PC-3 (cell line): ENCODE data around the gene TMEM250. TPM values are rescaled to one million over a fixed set of nuclear protein-coding genes. Genes with fewer than 3 reads are reported as not detected.

ENCODE experiments used
- ATAC-seq: fragments of 200-7000 bp; cut with Tn5 transposase; 2 replicates; pipeline ENCODE4 v1.9.1; 2020; ENCODE audit warnings: mild to moderate bottlenecking, moderate library complexity
- BruUV-seq: library from RNA; stranded (reverse); fragments of 400-500 nt; replicated peaks from 2 replicates; lab custom pipeline; 2021; lab: Mats Ljungman, UMichigan
- CTCF ChIA-PET: fragments of 300-600 bp; sonication (Branson Sonifier 250); formaldehyde crosslinking; loops from one replicate; lab custom pipeline; 2022; ENCODE audit warnings: antibody characterized with exemption; lab: Charles Lee
- POLR2A ChIA-PET: fragments of 300-600 bp; sonication (Branson Sonifier 250); formaldehyde crosslinking; loops from one replicate; lab custom pipeline; 2022; ENCODE audit warnings: antibody characterized with exemption; ENCODE audit not compliant: unreplicated experiment; lab: Charles Lee
- DNase-seq: peaks from one replicate; pipeline ENCODE4 v3.0.0-alpha.2; 2015
- H2AFZ ChIP-seq: fragments of 300-600 bp; sonication (generic); 2 replicates; pipeline ENCODE4 v1.6.0; 2016; ENCODE audit warnings: antibody characterized with exemption, low read length
- H3F3A ChIP-seq: fragments of 300-600 bp; sonication (generic); one replicate; pipeline ENCODE4 v1.6.0; 2017; ENCODE audit warnings: antibody characterized with exemption, low read length, control low read depth, mild to moderate bottlenecking; ENCODE audit not compliant: unreplicated experiment
- H3K27ac ChIP-seq: fragments of 300-600 bp; sonication (generic); 2 replicates; pipeline ENCODE4 v1.5.1; 2016; ENCODE audit warnings: mild to moderate bottlenecking, low read length
- H3K27me3 ChIP-seq: fragments of 300-600 bp; sonication (generic); 2 replicates; pipeline ENCODE4 v1.6.1; 2016; ENCODE audit warnings: low read length, mixed read lengths
- H3K36me3 ChIP-seq: fragments of 300-600 bp; sonication (generic); 2 replicates; pipeline ENCODE4 v1.6.1; 2016; ENCODE audit warnings: low read depth, mixed run types, low read length, mixed read lengths
- H3K4me1 ChIP-seq: fragments of 300-600 bp; sonication (generic); 2 replicates; pipeline ENCODE4 v1.5.1; 2016; ENCODE audit warnings: low read length; ENCODE audit not compliant: insufficient read depth
- H3K4me2 ChIP-seq: fragments of 300-600 bp; sonication (generic); 2 replicates; pipeline ENCODE4 v1.6.0; 2016; ENCODE audit warnings: low read length
- H3K4me3 ChIP-seq: fragments of 300-600 bp; sonication (generic); 2 replicates; pipeline ENCODE4 v1.5.1; 2016; ENCODE audit warnings: mild to moderate bottlenecking, low read length, mixed read lengths
- H3K79me2 ChIP-seq: fragments of 300-600 bp; sonication (generic); 2 replicates; pipeline ENCODE4 v1.6.1; 2017; ENCODE audit warnings: low read length, mixed read lengths
- H3K9ac ChIP-seq: fragments of 300-600 bp; sonication (generic); 2 replicates; pipeline ENCODE4 v1.6.0; 2016; ENCODE audit warnings: mild to moderate bottlenecking, low read length
- H3K9me2 ChIP-seq: fragments of 300-600 bp; sonication (generic); replicated peaks from 2 replicates; pipeline ENCODE4 v1.6.1; 2016; ENCODE audit warnings: mixed run types, low read length, mixed read lengths
- H3K9me3 ChIP-seq: fragments of 300-600 bp; sonication (generic); 2 replicates; pipeline ENCODE4 v1.6.1; 2016; ENCODE audit warnings: low read length, mixed read lengths
- H4K20me1 ChIP-seq: fragments of 300-600 bp; sonication (generic); 2 replicates; pipeline ENCODE4 v1.6.1; 2016; ENCODE audit warnings: low read length, mixed read lengths
- EZH2 ChIP-seq: fragments of 300-600 bp; sonication (generic); IDR thresholded peaks from one replicate; pipeline ENCODE4 v1.6.1; 2017; ENCODE audit warnings: antibody characterized with exemption, mild to moderate bottlenecking, low read length; ENCODE audit not compliant: unreplicated experiment
- EZH2phosphoT487 ChIP-seq: fragments of 300-600 bp; sonication (generic); IDR thresholded peaks from 2 replicates; pipeline ENCODE4 v1.6.1; 2018; ENCODE audit warnings: mild to moderate bottlenecking, antibody characterized with exemption, low read length, borderline replicate concordance
- intact Hi-C: fragments of 100-400 bp; cut with micrococcal nuclease; formaldehyde crosslinking; loops from 2 replicates; pipeline ENCODE4 v1.9.0; 2023
- total RNA-seq: library from RNA; depleted of rRNA; stranded (reverse); fragments of >200 nt; gene quantifications from 2 replicates; pipeline ENCODE4 v1.2.3, GENCODE V29; 2014
- TF ChIP-seq, protein P1 (sequence below): fragments of 300-600 bp; sonication (generic); conservative IDR thresholded peaks from 2 replicates; pipeline ENCODE4 v1.5.1; 2017; ENCODE audit warnings: antibody characterized with exemption, low read depth, mild to moderate bottlenecking, low read length

TMEM250 gene
- total RNA-seq, 1 experiment from 2014 or later = 64.7 TPM

DNA sequence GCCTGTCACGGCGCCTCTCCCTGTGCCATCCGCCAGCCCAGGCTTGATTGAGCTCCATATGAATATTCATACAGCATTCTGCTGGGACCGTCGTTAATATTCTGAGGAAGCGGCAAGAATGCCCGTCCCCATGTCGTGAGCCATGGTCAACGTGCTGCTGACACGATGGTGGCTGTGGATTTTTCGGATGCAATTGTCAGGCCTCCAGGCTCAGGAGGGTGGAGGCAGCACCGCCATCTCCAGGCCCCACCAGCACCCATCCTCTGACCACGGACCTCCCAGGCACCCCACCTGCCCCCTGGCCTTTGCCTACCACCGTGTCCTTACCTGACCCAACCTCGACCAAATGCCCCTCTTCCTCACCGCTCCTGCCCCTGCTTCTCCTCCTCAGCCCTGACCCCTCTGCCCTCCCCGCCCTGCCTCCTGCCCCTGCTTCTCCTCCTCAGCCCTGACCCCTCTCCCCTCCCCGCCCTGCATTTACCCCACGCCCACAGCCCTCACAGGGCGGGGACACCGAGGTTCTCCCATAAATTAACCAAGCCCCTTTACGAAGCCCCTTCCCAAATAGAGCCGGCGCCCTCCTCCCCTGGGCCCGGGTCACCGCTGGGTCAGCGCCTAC, 9.9 kb downstream of the TMEM250 start:
- Histone ChIP-seq H3K27me3 (no peaks in the 10 kb centered on the region), H3K9me2 (no peaks in the 10 kb centered on the region), H3K36me3 (no peaks in the 10 kb centered on the region), H3K4me2 (peak overlapping the region; percentile 80), H3K79me2 (no peaks in the 10 kb centered on the region), H3F3A (no peaks in the 10 kb centered on the region), H4K20me1 (no peaks in the 10 kb centered on the region), H3K9me3 (no peaks in the 10 kb centered on the region), H3K4me1 (peaks cover 15% of the 10 kb centered on the region), H3K4me3 (peak overlapping the region; percentile 55; the same call in 1 of the 2 replicates), H2AFZ (peak overlapping the region; percentile 59; the same call in 1 of the 2 replicates), H3K9ac (no peak overlapping the region), H3K27ac (no peak overlapping the region)
- intact Hi-C loops = no loop called here
- ATAC-seq (no peak), DNase-seq (no peak)
- BruUV-seq = no TSS peak
- POLR2A ChIA-PET = interaction anchor here (0.6 kb wide), 1 partner anchor 1383 kb away, joined by 4 read pairs; no protein-coding TSS in a partner anchor
- CTCF ChIA-PET = interaction anchor here (0.8 kb wide), 1 partner anchor 12 kb away, joined by 5 read pairs; no protein-coding TSS in a partner anchor
- TF ChIP-seq, protein P1, sequence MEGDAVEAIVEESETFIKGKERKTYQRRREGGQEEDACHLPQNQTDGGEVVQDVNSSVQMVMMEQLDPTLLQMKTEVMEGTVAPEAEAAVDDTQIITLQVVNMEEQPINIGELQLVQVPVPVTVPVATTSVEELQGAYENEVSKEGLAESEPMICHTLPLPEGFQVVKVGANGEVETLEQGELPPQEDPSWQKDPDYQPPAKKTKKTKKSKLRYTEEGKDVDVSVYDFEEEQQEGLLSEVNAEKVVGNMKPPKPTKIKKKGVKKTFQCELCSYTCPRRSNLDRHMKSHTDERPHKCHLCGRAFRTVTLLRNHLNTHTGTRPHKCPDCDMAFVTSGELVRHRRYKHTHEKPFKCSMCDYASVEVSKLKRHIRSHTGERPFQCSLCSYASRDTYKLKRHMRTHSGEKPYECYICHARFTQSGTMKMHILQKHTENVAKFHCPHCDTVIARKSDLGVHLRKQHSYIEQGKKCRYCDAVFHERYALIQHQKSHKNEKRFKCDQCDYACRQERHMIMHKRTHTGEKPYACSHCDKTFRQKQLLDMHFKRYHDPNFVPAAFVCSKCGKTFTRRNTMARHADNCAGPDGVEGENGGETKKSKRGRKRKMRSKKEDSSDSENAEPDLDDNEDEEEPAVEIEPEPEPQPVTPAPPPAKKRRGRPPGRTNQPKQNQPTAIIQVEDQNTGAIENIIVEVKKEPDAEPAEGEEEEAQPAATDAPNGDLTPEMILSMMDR = no peak
- TF ChIP-seq EZH2phosphoT487 (no peak), EZH2 (no peak)

GRCh38 chr9:136107953-136108647, 10.6 kb downstream of the TMEM250 start:
- no peak overlapping the region for H3K27ac ChIP-seq
- H3K4me3 ChIP-seq = no peak overlapping the region
- no peaks in the 10 kb centered on the region for H3K27me3 ChIP-seq
- H3K4me2 ChIP-seq = no peak overlapping the region
- intact Hi-C loops = no loop called here
- ChIA-PET POLR2A (no interaction called here), CTCF (interaction anchor here (0.6 kb wide), 1 partner anchor 19 kb away, joined by 4 read pairs; no protein-coding TSS in a partner anchor)
- H3K9me2 ChIP-seq = no peaks in the 10 kb centered on the region
- H3F3A ChIP-seq = no peaks in the 10 kb centered on the region
- BruUV-seq = no TSS peak
- H3K36me3 ChIP-seq = no peaks in the 10 kb centered on the region
- no peaks in the 10 kb centered on the region for H3K79me2 ChIP-seq
- no peak overlapping the region for H2AFZ ChIP-seq
- no peak for TF ChIP-seq EZH2
- no peak for TF ChIP-seq EZH2phosphoT487
- TF ChIP-seq, protein P1 = no peak
- no peak overlapping the region for H3K9ac ChIP-seq
- ATAC-seq (no peak), DNase-seq (no peak)
- no peaks in the 10 kb centered on the region for H4K20me1 ChIP-seq
- H3K9me3 ChIP-seq = no peaks in the 10 kb centered on the region
- H3K4me1 ChIP-seq = peaks cover 15% of the 10 kb centered on the region
